ENCODE results near the gene LRP1B.

DNA sequence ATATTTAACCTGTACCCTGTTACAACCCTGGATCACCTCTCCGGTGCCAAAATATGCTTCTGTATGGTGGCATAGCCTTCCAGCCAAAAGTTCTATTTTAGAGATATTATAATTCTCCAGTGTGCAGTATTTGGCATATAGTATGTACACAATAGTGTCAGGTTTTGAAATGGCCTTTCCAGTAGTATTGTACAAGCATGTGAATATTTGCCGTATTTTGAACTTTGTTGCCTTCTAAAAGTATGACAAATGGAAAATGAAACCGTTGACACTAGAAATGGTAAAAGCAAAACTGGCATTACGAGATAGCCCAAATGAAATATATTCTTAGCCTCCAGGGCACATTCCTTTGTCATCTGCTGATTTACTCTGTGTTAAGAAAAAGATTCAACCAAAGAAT is 431.2 kb downstream of the LRP1B start:
- TF ChIP-seq EZH2 (IDR thresholded peaks at IDR 0.05; ENCODE audit: insufficient read depth, poor library complexity, severe bottlenecking) (no peak), EZH2phosphoT487 (IDR thresholded peaks at IDR 0.05; ENCODE audit: insufficient read depth, low read depth) (no peak)
